Activated T-helper 1 cell treated with anti-CD3 and anti-CD28 coated beads, Interleukin-2, amount 50 U/mL, for 16 hours (primary cell): ENCODE results near the gene LCP1.

Source experiments
- DNase-seq, 2 donors: peaks; one replicate each; pipeline ENCODE4 v3.0.0-alpha.2; 2020; ENCODE audit warnings: low read depth in 1 of 2, low spot score in 1 of 2

LCP1 gene

DNA sequence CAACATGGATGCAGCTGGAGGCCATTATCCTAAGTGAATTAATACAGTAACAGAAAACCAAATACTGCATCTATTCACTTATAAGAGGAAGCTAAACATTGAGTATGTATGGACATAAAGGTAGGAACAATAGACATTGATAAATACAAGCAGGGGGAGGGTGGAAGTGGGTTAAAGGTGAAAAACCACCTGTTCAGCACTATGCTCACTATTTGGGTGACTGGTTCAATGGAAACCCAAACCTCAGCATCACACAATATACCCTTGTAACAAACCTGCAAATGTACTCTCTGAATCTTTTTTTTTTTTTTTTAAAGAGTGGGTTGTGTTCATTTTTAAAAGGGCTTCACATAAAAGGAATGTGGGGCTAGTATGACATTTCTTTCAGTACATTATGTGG, 50.3 kb downstream of the LCP1 start:
- no peak for DNase-seq

- DNase-seq: no peak
Measured at GRCh38 chr13:46129955-46130618, 51.9 kb downstream of the LCP1 start.

DNA sequence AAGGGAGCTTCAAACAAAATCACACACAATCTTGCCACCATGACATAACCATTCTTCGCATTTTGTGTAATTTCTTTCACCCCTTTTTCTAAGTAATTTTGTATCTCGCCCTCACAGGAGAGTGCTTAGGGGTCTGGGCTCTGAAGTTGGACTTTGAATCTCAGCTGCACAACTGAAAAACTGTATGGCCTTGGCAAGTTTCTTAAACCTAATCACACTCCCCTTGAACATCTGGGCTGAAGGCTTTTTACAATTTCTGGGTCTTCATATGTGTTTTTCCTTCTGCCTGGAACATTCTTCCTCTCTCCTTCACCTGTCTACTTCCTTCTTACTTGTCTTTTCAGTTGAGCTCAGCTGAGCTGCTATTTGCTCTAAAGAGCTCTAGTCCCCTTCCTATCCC, 52.9 kb downstream of the LCP1 start:
- DNase-seq: no peak

DNA sequence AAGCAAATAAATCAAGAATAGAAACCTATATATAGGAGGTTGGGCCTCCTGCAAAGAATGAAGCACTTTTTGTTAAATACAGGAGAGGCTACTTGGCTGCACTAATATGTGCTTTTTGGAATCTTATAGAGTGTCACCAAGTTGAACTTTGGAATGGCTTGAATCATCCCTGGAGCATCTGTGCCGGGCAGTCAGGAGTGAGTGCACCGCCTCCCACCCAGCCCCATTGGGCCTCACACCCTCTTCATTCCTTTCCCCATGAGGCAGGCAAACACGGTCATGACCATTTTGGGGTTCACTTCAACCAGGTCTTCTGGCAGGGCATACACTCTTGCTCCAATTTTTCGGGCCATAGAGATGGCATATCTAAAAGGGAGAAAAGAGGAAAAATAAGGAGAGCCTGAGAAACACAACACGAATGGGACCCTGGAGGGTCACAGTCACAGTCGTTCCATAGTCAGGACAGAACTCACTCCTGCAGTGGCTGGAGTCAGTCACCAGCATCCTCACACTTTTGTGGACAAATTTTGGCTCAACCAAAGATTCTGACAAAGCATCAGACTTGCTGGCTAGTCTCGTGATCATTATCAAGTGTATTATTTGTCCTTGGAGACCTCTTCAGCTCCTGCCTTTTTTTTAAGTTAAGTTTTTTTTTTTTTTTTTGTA, 54.5 kb downstream of the LCP1 start:
- no peak for DNase-seq

GRCh38 chr13:46126552-46127357, 55.2 kb downstream of the LCP1 start:
- DNase-seq: peak; percentile 31 to 47

GRCh38 chr13:46126056-46126455, 55.9 kb downstream of the LCP1 start:
- DNase-seq: no peak

DNA sequence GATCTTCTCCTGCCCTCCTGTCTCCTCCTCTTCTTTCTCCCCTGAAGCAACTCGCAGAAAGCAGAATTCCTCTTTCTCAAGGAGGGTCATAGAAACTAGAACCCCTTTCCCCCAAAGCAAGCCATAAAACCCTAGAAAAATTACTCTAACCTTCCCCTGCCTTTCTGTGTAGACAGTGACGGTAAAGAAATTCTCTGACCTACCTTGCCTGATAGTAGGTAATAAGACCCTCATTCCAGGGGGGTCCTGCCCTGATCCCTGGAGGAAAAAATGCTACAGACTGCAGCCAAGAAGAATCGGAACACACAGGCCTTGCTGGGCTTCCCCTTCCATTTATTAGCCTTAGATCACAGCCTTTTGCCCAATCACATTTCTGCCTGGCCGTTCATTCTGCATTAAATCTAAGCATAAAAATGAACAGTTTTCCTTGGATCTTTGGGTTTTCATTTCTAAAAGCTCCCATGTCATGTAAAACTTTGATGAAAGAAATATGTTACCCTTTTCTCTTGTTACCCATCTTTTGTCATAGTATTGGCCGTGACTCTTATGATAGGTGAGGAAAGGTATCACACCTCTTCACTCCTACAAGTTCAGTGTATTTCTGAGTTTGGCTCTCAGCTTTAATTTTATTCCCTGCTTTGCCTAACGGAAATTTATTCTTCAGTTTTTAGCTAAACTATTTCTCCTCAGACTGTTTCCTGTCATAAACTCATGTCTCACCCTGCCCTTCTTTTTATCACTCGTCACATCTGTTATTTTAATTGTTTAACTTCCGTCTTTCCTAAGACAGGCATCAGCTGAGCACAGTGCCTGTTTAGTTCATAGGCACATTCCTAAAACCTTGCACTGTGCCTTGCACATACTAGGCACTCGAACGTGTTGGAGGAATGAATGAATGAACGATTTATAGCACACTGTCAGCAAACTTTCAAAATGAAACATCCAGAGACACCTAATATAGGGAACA, 56.7 kb downstream of the LCP1 start:
- no peak for DNase-seq

DNA sequence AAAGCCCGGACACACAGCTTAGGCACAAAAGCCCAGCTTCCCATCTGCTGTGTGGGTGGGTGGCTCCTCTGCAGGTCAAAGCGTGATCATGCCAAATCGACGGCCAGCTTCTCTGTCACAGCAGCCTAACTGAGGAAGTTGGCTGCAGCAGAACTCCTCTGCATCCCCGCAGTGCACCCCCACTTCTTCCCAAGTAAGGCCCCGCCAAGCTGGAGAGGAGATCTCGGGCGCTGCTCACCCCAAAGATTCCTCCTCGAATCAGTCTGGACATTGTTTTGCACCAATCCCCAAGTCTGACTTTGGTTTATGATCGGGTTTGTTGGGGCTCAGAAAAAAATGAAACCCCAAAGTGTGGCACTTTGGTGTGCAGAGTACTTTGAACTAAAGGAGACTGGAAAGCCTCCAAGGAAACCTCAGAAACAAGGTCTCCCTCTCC, 57.4 kb downstream of the LCP1 start:
- no peak for DNase-seq

DNA sequence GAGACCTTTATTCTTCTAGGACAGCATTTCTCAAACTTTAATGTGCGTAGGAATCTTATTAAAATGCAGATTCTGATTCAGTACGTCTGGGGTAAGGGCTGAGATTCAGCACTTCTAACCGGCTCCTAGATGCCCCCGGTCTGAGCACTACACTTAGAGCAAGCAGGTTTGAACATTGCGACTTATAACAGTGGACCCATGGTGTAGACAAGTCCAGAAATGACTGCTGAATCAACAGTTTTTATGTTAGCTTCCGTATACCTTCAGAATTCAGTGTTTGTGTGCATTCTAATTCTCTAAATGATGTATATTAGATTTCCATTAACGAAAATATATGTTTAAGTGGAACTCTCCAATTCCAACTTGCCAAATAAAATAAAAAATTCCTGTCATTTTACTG, 59.7 kb downstream of the LCP1 start:
- no peak for DNase-seq

- no peak for DNase-seq
Measured at GRCh38 chr13:46121597-46122163, 60.3 kb downstream of the LCP1 start.

DNA sequence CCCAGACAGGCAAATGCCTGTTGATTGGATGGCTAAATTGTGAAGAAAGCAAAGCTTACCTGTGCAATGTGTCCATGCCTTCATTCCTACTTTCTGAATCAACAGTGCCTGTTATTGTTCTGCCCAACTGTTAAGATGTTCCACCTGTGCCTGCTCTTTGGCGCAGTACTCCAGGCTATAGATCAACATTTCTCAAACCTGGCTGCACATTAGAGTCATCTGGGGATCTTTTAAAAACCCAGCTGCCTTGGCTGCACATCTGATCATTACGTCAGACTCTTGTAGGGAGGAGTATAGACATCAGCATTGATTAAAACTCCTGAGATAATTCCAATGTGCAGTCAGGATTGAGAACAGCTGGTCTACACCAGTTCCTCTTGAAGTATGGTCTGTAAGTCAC, 60.9 kb downstream of the LCP1 start:
- no peak for DNase-seq

DNA sequence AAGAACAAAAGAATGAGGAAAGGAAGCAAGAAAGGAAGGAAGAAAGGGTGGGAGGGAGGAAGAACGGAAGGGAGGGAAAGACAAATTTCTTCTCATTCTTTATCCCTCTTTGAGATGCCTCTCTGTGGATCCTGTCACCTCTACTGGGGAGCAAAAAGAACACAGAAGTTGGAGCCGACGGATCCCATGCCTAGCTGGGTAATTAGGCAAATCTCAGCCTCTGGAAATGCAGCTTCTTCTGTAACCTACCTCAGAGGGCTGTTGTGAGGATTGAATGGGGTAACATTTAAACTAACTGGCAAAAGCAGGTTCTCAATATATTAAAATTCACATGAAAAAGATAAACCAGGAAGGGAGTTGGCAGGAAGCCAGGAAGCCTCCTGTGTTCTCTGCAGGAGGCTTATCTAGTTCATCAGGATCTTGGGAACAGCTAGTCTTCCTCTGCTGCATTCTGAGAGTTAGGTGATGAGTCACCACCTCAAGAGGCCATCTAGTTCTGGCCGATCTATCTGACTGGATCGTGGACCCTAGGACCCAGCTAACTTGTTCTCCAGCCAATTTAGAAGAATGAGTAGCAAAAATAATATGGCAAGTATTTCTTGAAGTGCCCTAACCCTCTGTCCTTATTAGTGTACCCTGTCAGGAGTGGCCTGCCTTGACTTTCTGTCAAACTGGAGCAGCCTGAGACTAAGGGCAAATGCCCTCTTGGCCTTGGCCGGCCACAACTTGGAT, 61.9 kb downstream of the LCP1 start:
- DNase-seq: no peak

DNA sequence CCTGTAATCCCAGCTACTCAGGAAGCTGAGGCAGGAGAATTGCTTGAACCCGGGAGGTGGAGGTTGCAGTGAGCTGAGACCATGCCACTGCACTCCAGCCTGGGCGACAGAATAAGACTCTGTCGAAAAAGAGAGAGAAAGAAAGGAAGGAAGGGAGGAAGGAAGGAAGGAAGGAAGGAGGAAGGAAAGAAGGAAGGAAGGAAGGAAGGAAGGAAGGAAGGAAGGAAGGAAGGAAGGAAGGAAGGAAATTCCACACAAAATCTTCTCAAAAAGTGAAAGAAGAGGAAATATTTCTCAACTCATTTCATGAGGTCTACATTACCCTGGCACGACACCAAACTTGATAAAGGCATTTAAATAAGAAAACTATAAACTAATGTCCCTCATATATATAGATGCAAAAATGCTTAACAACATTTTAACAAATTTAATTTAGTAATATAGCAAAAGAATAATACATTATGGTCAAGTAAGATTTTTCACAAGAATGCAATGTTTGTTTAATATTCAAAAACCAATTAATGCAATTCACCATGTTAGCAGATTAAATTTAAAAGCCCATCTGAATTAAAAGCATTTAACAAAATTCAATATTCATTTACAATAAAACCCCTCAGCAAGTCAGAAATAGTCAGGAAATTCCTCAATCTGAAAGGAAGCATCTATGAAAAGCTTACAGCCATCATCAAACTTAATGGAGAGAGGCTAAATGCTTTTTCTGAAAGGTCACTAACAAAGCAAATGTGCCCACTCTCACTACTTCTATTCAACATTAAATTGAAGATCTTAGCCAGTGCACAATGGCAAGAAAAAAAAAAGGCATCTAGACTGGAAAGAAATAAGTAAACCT, 65.1 kb downstream of the LCP1 start:
- DNase-seq: no peak

DNA sequence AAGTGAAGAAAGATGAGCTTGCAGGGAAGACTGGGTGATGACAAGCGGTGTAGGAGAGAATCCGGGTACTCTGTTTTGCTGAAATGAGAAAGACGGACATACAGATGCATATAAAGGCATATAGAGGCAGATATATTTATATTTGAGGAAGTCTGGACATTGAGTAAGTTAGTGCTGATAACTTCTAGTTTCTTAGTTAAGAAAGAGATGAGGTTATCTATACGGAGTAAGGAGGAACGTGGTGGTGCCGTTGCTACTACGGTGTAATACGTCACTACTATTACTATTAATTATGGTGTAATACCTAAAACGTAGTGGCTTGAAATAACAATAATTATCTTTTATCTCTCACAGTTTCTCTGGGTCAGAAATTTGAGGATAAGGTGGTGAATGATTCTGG, 67.4 kb downstream of the LCP1 start:
- no peak for DNase-seq

DNA sequence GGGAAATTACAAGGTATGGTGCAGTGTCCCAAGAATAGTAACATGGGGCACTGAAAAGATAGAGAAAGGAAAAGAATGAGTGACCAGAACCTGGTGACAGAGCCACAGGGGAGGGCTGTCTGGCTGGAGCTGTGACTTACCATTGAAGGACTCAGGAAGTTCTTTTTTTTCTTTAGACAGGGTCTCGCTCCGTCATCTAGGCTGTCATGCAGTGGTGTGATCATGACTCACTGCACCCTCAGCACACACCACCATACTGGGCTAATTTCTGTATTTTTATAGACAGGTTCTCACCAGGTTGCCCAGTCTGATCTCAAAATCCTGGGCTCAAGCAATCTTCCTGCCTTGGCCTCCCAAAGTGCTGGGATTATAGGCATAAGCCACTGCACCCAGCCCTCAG, 68.4 kb downstream of the LCP1 start:
- no peak for DNase-seq

GRCh38 chr13:46111151-46111550, 70.8 kb downstream of the LCP1 start:
- no peak for DNase-seq

DNA sequence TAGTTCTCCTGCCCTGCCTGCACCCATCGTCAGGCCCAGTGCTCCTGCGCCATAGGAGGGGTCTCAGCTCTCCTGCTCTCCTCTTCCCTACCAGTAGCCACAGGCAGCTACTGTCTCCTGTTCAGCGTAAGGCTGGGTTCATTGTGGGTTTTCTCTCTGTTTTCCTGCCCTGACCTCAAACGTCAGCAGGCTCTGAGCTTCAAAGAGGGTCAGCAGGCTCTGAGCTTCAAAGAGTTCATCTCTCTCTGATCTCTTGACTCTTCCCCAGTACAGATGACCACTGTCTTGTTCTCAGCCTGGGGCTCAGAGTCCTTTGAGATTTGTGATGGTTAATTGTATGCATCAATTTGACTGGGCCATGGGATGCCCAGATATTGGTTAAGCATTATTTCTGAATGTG, 72.5 kb downstream of the LCP1 start:
- DNase-seq: no peak

DNA sequence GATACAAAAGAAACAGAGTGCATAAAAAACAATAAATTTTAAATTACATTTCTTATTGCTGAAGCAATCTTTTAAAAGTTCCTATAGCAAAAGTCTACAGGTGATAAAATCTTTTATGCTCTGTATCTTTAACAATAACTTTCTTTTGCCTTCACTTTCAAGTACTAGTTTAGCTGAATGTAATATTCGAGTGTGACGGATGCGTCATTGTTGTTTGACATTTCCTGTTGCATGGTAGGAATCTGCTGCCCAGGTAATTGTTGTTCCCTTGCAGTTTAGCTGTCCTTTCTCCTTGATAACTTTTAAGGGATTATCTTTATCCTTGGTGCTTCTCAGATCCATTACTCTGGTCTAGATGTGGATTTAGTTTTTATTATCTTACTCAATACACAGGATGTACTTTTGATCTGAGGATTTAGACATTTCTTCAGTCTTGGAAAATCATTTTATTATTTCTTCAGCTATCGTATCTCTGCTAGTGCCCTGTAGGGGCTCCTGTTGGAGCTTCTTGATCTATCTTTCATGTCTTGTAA, 75.1 kb downstream of the LCP1 start:
- no peak for DNase-seq

GRCh38 chr13:46104868-46105267, 77.1 kb downstream of the LCP1 start, which contains the start of gene CPB2:
Gene CPB2, minus strand, starts transcription at chr13:46105033. Its CDS starts 24 bp downstream, at chr13:46105009.
- no peak for DNase-seq
